ENCODE measurements around the gene PPOX.

DNA sequence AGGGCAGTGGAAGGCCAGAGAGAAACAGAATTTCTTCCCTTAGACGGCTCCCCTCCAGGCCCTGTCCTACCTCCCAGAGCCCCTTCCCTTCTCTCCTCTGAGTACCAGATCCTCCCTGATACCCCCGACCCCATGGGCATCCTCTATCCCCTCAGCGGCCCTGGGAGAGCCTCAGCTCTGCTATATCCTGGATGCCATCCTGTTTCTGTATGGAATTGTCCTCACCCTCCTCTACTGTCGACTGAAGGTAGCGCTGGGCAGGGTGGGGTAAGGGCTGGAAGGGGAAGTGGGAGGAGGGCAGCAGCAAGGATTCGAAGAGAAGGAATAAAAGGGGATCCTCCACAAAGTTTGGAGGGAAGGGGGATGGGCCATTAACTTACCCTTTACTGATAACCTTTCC, 51.6 kb downstream of the PPOX start:
- TF ChIP-seq CHD2 (IDR thresholded peaks at IDR 0.05; ENCODE audit: low read length, partially characterized antibody) (no peak), FOXJ3 (CRISPR knock-in tag; IDR thresholded peaks at IDR 0.05) (no peak), TEAD4 (IDR thresholded peaks at IDR 0.05; ENCODE audit: borderline replicate concordance, insufficient read depth) (no peak), POLR2AphosphoS5 (IDR thresholded peaks at IDR 0.05; ENCODE audit: low read depth, low read length) (no peak), NFIC (IDR thresholded peaks at IDR 0.05; ENCODE audit: borderline replicate concordance) (no peak), EZH2phosphoT487 (IDR thresholded peaks at IDR 0.05; ENCODE audit: borderline replicate concordance, low read depth) (no peak)
- TF ChIP-seq, protein P1, sequence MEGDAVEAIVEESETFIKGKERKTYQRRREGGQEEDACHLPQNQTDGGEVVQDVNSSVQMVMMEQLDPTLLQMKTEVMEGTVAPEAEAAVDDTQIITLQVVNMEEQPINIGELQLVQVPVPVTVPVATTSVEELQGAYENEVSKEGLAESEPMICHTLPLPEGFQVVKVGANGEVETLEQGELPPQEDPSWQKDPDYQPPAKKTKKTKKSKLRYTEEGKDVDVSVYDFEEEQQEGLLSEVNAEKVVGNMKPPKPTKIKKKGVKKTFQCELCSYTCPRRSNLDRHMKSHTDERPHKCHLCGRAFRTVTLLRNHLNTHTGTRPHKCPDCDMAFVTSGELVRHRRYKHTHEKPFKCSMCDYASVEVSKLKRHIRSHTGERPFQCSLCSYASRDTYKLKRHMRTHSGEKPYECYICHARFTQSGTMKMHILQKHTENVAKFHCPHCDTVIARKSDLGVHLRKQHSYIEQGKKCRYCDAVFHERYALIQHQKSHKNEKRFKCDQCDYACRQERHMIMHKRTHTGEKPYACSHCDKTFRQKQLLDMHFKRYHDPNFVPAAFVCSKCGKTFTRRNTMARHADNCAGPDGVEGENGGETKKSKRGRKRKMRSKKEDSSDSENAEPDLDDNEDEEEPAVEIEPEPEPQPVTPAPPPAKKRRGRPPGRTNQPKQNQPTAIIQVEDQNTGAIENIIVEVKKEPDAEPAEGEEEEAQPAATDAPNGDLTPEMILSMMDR (IDR thresholded peaks at IDR 0.05) = no peak
- TF ChIP-seq, protein P2, sequence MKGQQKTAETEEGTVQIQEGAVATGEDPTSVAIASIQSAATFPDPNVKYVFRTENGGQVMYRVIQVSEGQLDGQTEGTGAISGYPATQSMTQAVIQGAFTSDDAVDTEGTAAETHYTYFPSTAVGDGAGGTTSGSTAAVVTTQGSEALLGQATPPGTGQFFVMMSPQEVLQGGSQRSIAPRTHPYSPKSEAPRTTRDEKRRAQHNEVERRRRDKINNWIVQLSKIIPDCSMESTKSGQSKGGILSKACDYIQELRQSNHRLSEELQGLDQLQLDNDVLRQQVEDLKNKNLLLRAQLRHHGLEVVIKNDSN (IDR thresholded peaks at IDR 0.05; ENCODE audit: borderline replicate concordance, low read depth) = no peak
